H1 (cell line): ENCODE data around the gene ZNF576. TPM values are rescaled to one million over a fixed set of nuclear protein-coding genes. Genes with fewer than 3 reads are reported as not detected.

Experiments
- CHD2 ChIP-seq: IDR thresholded peaks from 2 replicates; pipeline ENCODE4 v1.6.1; 2012; ENCODE audit warnings: low read length, improper control_type of control experiment
- GTF2F1 ChIP-seq: IDR thresholded peaks from 2 replicates; pipeline ENCODE4 v1.6.1; 2012; ENCODE audit warnings: low read depth, low read length, improper control_type of control experiment, borderline replicate concordance
- JUN ChIP-seq: IDR thresholded peaks from 2 replicates; pipeline ENCODE4 v1.6.1; 2011; ENCODE audit warnings: low read depth, mild to moderate bottlenecking, improper control_type of control experiment, low read length
- JUND ChIP-seq: IDR thresholded peaks from 2 replicates; pipeline ENCODE4 v1.6.1; 2011; ENCODE audit warnings: mild to moderate bottlenecking, improper control_type of control experiment, low read length
- KDM4A ChIP-seq: IDR thresholded peaks from one replicate; pipeline ENCODE4 v1.7.1; 2012; ENCODE audit warnings: low read depth, mild to moderate bottlenecking, moderate library complexity, low read length, inconsistent platforms; ENCODE audit not compliant: severe bottlenecking
- NRF1 ChIP-seq: IDR thresholded peaks from 2 replicates; pipeline ENCODE4 v1.6.1; 2011; ENCODE audit warnings: mild to moderate bottlenecking, low read depth, low read length, improper control_type of control experiment
- PHF8 ChIP-seq: fragments of 200-600 bp; sonication (generic); conservative IDR thresholded peaks from 2 replicates; pipeline ENCODE4 v1.7.1; 2012; ENCODE audit warnings: low read depth, mild to moderate bottlenecking, inconsistent platforms, low read length, moderate library complexity
- SP4 ChIP-seq: IDR thresholded peaks from 2 replicates; pipeline ENCODE4 v1.6.1; 2012; ENCODE audit warnings: low read length, inconsistent platforms
- SUZ12 ChIP-seq: fragments of 200-600 bp; sonication (generic); IDR thresholded peaks from 2 replicates; pipeline ENCODE4 v1.6.1; 2012; ENCODE audit warnings: mild to moderate bottlenecking, inconsistent platforms, low read length, moderate library complexity, mixed read lengths
- polyA plus RNA-seq, 7 experiments: library from polyadenylated mRNA; depleted of rRNA in 3 of 7; stranded (reverse) in 5 of 7; unstranded in 2 of 7; fragments of >200 nt in 5 of 7; fragments of 200-250 nt in 2 of 7; gene quantifications; 1 replicate in 5 of 7; 2 replicates in 1 of 7; 4 replicates in 1 of 7; pipeline versions ENCODE4 v1.2.1 to v1.2.3, GENCODE V29; 2011 to 2013; ENCODE audit warnings: missing spikeins in 2 of 7, mixed read lengths in 2 of 7
- total RNA-seq: library from RNA; stranded (reverse); fragmentation: NEBNext Ultra II Directional; extraction: Animal tissue kit (Norgen Biotek cat#: 25700); gene quantifications from 2 replicates; pipeline ENCODE4 v1.2.1, GENCODE V29; 2021
- TF ChIP-seq, protein P1 (sequence below): fragments of 300-600 bp; sonication (generic); IDR thresholded peaks from 2 replicates; pipeline ENCODE4 v1.7.1; 2012; ENCODE audit warnings: low read length, moderate library complexity, mild to moderate bottlenecking, inconsistent platforms; ENCODE audit not compliant: insufficient replicate concordance

Gene ZNF576
- total and polyA plus RNA-seq, 2 of the 8 experiments (the other 6 are each of a cell fraction or from before 2014, with no cell fraction given), result 13.6 to 32.4 TPM

DNA sequence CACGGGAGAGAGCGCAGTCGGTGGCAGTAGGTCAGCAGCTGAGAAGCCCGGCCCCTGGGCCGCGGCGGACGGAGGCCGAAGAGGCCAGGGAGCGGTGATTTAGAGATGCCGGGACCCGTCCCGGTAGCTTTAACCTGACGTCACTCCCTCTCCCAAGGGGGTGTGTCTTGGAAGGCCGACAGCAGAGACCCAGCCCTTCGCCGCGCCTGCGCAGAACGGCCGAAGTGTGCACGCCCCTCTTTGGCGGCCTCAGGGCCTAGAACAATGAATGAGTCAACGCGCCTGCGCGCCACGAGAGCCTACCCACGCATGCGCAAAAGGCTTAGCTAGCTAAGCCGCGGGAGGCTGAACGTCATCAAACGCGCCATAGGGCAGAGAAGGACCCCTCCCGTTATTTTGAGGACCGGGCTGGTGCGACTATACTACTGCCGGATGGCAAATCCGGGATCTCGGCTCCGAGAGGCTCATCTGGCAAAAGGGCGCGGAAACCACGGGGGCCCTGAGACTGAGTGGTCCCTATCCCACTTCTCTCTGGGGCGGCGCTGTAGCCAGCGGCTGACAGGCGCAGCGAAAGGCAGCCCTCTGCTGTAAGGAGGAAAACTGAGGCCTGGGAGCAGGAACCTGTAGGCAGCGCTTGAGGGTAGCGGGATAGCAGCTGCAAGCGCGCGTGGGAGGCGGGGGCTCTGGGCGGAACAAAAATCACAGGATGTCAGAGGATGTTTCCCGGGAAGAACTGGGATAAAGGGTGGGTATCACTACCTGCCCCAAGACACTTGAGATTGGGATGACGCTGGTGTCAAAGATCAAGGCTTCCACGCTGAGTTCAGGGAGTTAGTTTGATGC is at the start of gene ZNF576, which contains the start of gene IRGQ (continued):
- TF ChIP-seq, protein P1, sequence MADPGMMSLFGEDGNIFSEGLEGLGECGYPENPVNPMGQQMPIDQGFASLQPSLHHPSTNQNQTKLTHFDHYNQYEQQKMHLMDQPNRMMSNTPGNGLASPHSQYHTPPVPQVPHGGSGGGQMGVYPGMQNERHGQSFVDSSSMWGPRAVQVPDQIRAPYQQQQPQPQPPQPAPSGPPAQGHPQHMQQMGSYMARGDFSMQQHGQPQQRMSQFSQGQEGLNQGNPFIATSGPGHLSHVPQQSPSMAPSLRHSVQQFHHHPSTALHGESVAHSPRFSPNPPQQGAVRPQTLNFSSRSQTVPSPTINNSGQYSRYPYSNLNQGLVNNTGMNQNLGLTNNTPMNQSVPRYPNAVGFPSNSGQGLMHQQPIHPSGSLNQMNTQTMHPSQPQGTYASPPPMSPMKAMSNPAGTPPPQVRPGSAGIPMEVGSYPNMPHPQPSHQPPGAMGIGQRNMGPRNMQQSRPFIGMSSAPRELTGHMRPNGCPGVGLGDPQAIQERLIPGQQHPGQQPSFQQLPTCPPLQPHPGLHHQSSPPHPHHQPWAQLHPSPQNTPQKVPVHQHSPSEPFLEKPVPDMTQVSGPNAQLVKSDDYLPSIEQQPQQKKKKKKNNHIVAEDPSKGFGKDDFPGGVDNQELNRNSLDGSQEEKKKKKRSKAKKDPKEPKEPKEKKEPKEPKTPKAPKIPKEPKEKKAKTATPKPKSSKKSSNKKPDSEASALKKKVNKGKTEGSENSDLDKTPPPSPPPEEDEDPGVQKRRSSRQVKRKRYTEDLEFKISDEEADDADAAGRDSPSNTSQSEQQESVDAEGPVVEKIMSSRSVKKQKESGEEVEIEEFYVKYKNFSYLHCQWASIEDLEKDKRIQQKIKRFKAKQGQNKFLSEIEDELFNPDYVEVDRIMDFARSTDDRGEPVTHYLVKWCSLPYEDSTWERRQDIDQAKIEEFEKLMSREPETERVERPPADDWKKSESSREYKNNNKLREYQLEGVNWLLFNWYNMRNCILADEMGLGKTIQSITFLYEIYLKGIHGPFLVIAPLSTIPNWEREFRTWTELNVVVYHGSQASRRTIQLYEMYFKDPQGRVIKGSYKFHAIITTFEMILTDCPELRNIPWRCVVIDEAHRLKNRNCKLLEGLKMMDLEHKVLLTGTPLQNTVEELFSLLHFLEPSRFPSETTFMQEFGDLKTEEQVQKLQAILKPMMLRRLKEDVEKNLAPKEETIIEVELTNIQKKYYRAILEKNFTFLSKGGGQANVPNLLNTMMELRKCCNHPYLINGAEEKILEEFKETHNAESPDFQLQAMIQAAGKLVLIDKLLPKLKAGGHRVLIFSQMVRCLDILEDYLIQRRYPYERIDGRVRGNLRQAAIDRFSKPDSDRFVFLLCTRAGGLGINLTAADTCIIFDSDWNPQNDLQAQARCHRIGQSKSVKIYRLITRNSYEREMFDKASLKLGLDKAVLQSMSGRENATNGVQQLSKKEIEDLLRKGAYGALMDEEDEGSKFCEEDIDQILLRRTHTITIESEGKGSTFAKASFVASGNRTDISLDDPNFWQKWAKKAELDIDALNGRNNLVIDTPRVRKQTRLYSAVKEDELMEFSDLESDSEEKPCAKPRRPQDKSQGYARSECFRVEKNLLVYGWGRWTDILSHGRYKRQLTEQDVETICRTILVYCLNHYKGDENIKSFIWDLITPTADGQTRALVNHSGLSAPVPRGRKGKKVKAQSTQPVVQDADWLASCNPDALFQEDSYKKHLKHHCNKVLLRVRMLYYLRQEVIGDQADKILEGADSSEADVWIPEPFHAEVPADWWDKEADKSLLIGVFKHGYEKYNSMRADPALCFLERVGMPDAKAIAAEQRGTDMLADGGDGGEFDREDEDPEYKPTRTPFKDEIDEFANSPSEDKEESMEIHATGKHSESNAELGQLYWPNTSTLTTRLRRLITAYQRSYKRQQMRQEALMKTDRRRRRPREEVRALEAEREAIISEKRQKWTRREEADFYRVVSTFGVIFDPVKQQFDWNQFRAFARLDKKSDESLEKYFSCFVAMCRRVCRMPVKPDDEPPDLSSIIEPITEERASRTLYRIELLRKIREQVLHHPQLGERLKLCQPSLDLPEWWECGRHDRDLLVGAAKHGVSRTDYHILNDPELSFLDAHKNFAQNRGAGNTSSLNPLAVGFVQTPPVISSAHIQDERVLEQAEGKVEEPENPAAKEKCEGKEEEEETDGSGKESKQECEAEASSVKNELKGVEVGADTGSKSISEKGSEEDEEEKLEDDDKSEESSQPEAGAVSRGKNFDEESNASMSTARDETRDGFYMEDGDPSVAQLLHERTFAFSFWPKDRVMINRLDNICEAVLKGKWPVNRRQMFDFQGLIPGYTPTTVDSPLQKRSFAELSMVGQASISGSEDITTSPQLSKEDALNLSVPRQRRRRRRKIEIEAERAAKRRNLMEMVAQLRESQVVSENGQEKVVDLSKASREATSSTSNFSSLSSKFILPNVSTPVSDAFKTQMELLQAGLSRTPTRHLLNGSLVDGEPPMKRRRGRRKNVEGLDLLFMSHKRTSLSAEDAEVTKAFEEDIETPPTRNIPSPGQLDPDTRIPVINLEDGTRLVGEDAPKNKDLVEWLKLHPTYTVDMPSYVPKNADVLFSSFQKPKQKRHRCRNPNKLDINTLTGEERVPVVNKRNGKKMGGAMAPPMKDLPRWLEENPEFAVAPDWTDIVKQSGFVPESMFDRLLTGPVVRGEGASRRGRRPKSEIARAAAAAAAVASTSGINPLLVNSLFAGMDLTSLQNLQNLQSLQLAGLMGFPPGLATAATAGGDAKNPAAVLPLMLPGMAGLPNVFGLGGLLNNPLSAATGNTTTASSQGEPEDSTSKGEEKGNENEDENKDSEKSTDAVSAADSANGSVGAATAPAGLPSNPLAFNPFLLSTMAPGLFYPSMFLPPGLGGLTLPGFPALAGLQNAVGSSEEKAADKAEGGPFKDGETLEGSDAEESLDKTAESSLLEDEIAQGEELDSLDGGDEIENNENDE, result no peak
- TF ChIP-seq SP4 (peak; percentile 99), JUN (0 out of 2 replicates have a peak, but pooled peaks have one; percentile 34), CHD2 (no peak), PHF8 (peak; percentile 70), NRF1 (peak; percentile 99), SUZ12 (no peak), KDM4A (peak; percentile 93), JUND (peak; percentile 80), GTF2F1 (0 out of 2 replicates have a peak, but pooled peaks have one; percentile 15)
